Erythroblast (primary cell): ENCODE results near the gene KICS2.

Source experiments
- GATA1 ChIP-seq: IDR thresholded peaks from 2 replicates; pipeline ENCODE4 v1.6.1; 2011; ENCODE audit warnings: low read depth, mild to moderate bottlenecking, control low read depth, low read length, moderate library complexity
- POLR2A ChIP-seq: IDR thresholded peaks from 2 replicates; pipeline ENCODE4 v1.6.1; 2011; ENCODE audit warnings: mild to moderate bottlenecking, low read length

DNA sequence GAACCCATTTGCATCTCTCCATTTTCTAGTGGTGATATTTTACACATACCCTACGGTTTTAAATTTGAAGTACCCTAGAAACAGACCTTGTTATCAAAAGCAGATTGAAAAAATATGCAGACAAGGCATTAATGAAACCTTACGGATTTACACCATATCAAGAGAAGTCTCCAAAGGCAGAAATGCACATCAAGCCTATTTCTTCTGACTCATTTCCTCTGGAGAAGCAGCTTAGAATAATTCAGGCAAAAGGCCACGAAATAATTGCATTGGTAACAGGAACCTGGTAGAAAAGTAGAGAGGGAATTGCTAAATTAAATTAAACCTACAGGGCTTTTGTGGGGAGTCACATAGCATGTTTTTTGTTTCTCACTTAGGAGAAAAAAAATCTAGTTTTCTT, 34.7 kb downstream of the KICS2 start:
- TF ChIP-seq POLR2A, result no peak
- no peak for TF ChIP-seq GATA1
